NB4 (cell line): Measurements from ENCODE around the gene TTLL6.

Experiments
- CTCF ChIP-seq: IDR thresholded peaks from one replicate; pipeline ENCODE4 v1.5.1; 2012; ENCODE audit warnings: low read depth, low read length
- MAX ChIP-seq: IDR thresholded peaks from 2 replicates; pipeline ENCODE4 v1.6.1; 2011; ENCODE audit warnings: low read depth, low read length
- MYC ChIP-seq: IDR thresholded peaks from 2 replicates; pipeline ENCODE4 v1.6.1; 2011; ENCODE audit warnings: low read depth, low read length
- POLR2A ChIP-seq: IDR thresholded peaks from 2 replicates; pipeline ENCODE4 v1.6.1; 2011; ENCODE audit warnings: mild to moderate bottlenecking; ENCODE audit not compliant: insufficient read length; ENCODE audit errors: extremely low read depth

GRCh38 chr17:48776602-48777001 lies 40.4 kb downstream of the TTLL6 start:
- TF ChIP-seq CTCF (no peak), MAX (no peak), POLR2A (no peak), MYC (no peak)
